Gastroesophageal sphincter (tissue), 4 donors: ENCODE results near the gene BICRAL. TPM values are rescaled to one million over a fixed set of nuclear protein-coding genes. Genes with fewer than 3 reads are reported as not detected.
A peak's percentile ranks its signal among the peaks of the same experiment; 100 is the strongest.
"Not testable (repeated sequence)": the region's sequence is repeated elsewhere in the genome, so short reads cannot be mapped to it uniquely, and the experiment has no call there.

Experiments used
- ATAC-seq: fragments of 150-250 bp; one replicate; pipeline ENCODE4 v1.9.1; 2016; ENCODE audit warnings: mild to moderate bottlenecking, moderate library complexity
- H3K27ac ChIP-seq, 4 donors: fragments of 200-600 bp; sonication (generic) in 3 of 4; 1 replicate in 3 of 4; 2 replicates in 1 of 4; pipeline ENCODE4 v1.5.1; 2016 to 2019
- H3K27me3 ChIP-seq: fragments of 200-600 bp; sonication (generic); one replicate; pipeline ENCODE4 v1.5.1; 2019
- H3K36me3 ChIP-seq, 2 donors: fragments of 200-600 bp; sonication (generic); one replicate each; pipeline ENCODE4 v1.5.1; 2019; ENCODE audit warnings: control low read depth in 1 of 2
- H3K4me1 ChIP-seq, 3 donors: fragments of 200-600 bp; sonication (generic); 1 replicate in 2 of 3; 2 replicates in 1 of 3; pipeline ENCODE4 v1.5.1; 2016 to 2019; ENCODE audit warnings: control low read depth in 2 of 3
- H3K4me3 ChIP-seq, 2 donors: fragments of 200-600 bp; sonication (generic); one replicate each; pipeline ENCODE4 v1.5.1; 2019; ENCODE audit warnings: mild to moderate bottlenecking in 1 of 2, moderate library complexity in 1 of 2
- H3K9me3 ChIP-seq, 3 donors: fragments of 200-600 bp; sonication (generic); one replicate each; pipeline ENCODE4 v1.5.1; 2017 to 2019; ENCODE audit warnings: control low read depth in 2 of 3
- CTCF ChIP-seq, 4 experiments: fragments of 200-600 bp in 2 of 4; fragments of 450-650 bp in 2 of 4; sonication (generic) in 1 of 4; IDR thresholded peaks; one replicate each; pipeline ENCODE4 v1.5.1; 2017 to 2019; ENCODE audit warnings: antibody characterized with exemption in 4 of 4, mild to moderate bottlenecking in 2 of 4, moderate library complexity in 2 of 4
- EP300 ChIP-seq: sonication (generic); formaldehyde crosslinking; IDR thresholded peaks from one replicate; pipeline ENCODE4 v1.6.1; 2017; ENCODE audit warnings: antibody characterized with exemption, mild to moderate bottlenecking
- POLR2A ChIP-seq, 2 donors: fragments of 450-650 bp; IDR thresholded peaks; one replicate each; pipeline ENCODE4 v1.6.1; 2017; ENCODE audit warnings: antibody characterized with exemption in 2 of 2, mild to moderate bottlenecking in 2 of 2, moderate library complexity in 1 of 2
- POLR2AphosphoS5 ChIP-seq: sonication (generic); formaldehyde crosslinking; IDR thresholded peaks from one replicate; pipeline ENCODE4 v1.6.1; 2017; ENCODE audit warnings: antibody characterized with exemption
- WGBS, 2 donors: methylation state at CpG; one replicate each; pipeline ENCODE4 v1.1.5; 2018; ENCODE audit warnings: low coverage in 1 of 2; 5-methylcytosine and 5-hydroxymethylcytosine counted together
- total RNA-seq, 4 donors: library from RNA; depleted of rRNA; stranded (reverse); fragments of >200 nt; gene quantifications; one replicate each; pipeline ENCODE4 v1.1.0, GENCODE V29; 2016

BICRAL gene
- total RNA-seq, 4 donors from 2014 or later, result 13.9 to 28.5 (median 23.2) TPM

- WGBS, 2 donors, result 88 to 100% methylated on average over 1 to 3 of the region's 4 CpGs
- ATAC-seq, result no peak
- Histone ChIP-seq H3K27ac (no peak overlapping the region), H3K36me3 (peaks cover 0 to 8% of the 10 kb centered on the region in 2 donors), H3K4me3 (no peak overlapping the region), H3K4me1 (peaks cover 0 to 11% (median 0%) of the 10 kb centered on the region in 3 donors), H3K27me3 (no peaks in the 10 kb centered on the region), H3K9me3 (no peaks in the 10 kb centered on the region)
- TF ChIP-seq POLR2A (IDR thresholded peaks at IDR 0.05) (no peak), CTCF (IDR thresholded peaks at IDR 0.05) (no peak), POLR2AphosphoS5 (no peak)
Observed at GRCh38 chr6:42769051-42769450, 12.8 kb upstream of the BICRAL start.

DNA sequence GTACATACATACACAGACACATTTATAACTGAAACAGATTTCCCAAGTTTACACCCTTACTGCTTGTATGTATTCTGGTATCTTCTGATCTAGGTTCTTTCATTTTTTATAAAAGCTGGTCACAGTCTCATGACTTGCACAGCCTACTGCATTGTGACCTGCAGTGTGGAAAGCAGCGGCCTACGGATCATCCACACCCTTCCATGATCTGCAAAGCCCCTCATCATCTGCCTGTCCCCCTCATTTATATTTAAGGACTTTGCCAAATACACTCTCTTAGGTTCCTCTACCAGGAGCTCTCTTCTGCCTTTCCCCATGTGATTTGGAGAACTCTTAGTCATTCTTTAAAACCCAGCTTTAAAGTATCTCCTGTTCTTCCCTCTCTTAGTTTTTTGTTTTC is 12.0 kb upstream of the BICRAL start:
- TF ChIP-seq POLR2A (IDR thresholded peaks at IDR 0.05) (no peak), EP300 (no peak), CTCF (IDR thresholded peaks at IDR 0.05) (no peak), POLR2AphosphoS5 (no peak)
- Histone ChIP-seq H3K4me1 (peaks cover 0 to 11% (median 0%) of the 10 kb centered on the region in 3 donors), H3K4me3 (no peak overlapping the region), H3K27me3 (no peaks in the 10 kb centered on the region), H3K9me3 (no peaks in the 10 kb centered on the region), H3K36me3 (peaks cover 0 to 8% of the 10 kb centered on the region in 2 donors), H3K27ac (no peak overlapping the region)
- no peak for ATAC-seq
- 90 to 97% methylated on average over 2 of the region's 2 CpGs for WGBS, 2 donors

DNA sequence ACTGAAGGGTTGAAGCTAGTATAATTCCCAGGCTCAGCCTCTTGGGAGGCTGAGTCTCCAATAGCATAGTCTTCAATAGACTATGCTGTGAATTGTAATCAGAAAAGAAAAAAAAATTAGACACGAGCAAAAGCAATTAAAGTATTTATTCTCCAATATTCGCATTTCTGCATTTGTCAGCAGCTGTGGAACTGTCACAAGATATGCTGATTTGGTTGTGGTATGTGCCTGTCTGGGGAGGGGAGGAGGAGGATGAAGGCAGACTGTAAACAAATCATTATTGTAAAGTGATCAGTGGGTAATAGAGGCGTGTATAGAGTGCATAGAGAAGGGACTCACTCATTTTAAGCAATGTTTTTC is 10.1 kb upstream of the BICRAL start:
- Histone ChIP-seq H3K4me1 (peaks cover 0 to 13% (median 0%) of the 10 kb centered on the region in 3 donors), H3K36me3 (peaks cover 0 to 4% of the 10 kb centered on the region in 2 donors), H3K27ac (no peak overlapping the region), H3K27me3 (no peaks in the 10 kb centered on the region), H3K9me3 (no peaks in the 10 kb centered on the region), H3K4me3 (peak overlapping the region in 1 of 2 donors; percentile 24)
- ATAC-seq, result no peak
- WGBS, 2 donors, result 67 to 75% methylated on average over 3 of the region's 3 CpGs
- TF ChIP-seq EP300, result no peak
- TF ChIP-seq POLR2AphosphoS5, result no peak
- no peak for TF ChIP-seq POLR2A (IDR thresholded peaks at IDR 0.05)
- TF ChIP-seq CTCF (IDR thresholded peaks at IDR 0.05), result no peak

- WGBS, 2 donors, result 85 to 95% methylated on average over 4 of the region's 4 CpGs
- peaks cover 0 to 4% of the 10 kb centered on the region in 2 donors for H3K36me3 ChIP-seq
- ATAC-seq, result no peak
- H3K9me3 ChIP-seq, result no peaks in the 10 kb centered on the region
- no peak for TF ChIP-seq CTCF (IDR thresholded peaks at IDR 0.05)
- no peak for TF ChIP-seq POLR2AphosphoS5
- TF ChIP-seq POLR2A (IDR thresholded peaks at IDR 0.05), result no peak
- no peak for TF ChIP-seq EP300
- no peak overlapping the region for H3K27ac ChIP-seq
- H3K4me1 ChIP-seq, result peaks cover 0 to 25% (median 0%) of the 10 kb centered on the region in 3 donors
- H3K4me3 ChIP-seq, result no peak overlapping the region
- H3K27me3 ChIP-seq, result no peaks in the 10 kb centered on the region
Observed at GRCh38 chr6:42774201-42774600, 7.7 kb upstream of the BICRAL start.

- ATAC-seq, H3K27ac ChIP-seq, H3K4me3 ChIP-seq, H3K36me3 ChIP-seq, H3K27me3 ChIP-seq, H3K9me3 ChIP-seq: not testable (repeated sequence)
- peaks cover 0 to 27% (median 0%) of the 10 kb centered on the region in 3 donors for H3K4me1 ChIP-seq
- 64 to 97% methylated on average over 6 to 9 of the region's 10 CpGs for WGBS, 2 donors
Observed at GRCh38 chr6:42774821-42775487, 6.9 kb upstream of the BICRAL start.
